Superior temporal gyrus (tissue), 1 donor: ENCODE measurements around the gene ZNF780B.
A peak's percentile ranks its signal among the peaks of the same experiment; 100 is the strongest.
"Not testable (repeated sequence)": the region's sequence is repeated elsewhere in the genome, so short reads cannot be mapped to it uniquely, and the experiment has no call there.

Experiments used
- DNase-seq: peaks from one replicate; pipeline ENCODE4 v3.0.0-alpha.2; 2016; ENCODE audit errors: extremely low spot score

Gene ZNF780B

GRCh38 chr19:40038047-40038446 is 18.0 kb downstream of the ZNF780B start:
- not testable (repeated sequence) for DNase-seq

GRCh38 chr19:40035996-40036395 is 20.0 kb downstream of the ZNF780B start:
- DNase-seq = no peak

- no peak for DNase-seq
Observed at GRCh38 chr19:40033989-40034560, 22.0 kb downstream of the ZNF780B start.

- no peak for DNase-seq
Observed at GRCh38 chr19:40026597-40026970, 29.4 kb downstream of the ZNF780B start.

GRCh38 chr19:40025938-40026596 is 30.0 kb downstream of the ZNF780B start:
- DNase-seq = no peak

- no peak for DNase-seq
Observed at GRCh38 chr19:40023969-40024368, 32.1 kb downstream of the ZNF780B start.

GRCh38 chr19:40013991-40014390 is 42.0 kb downstream of the ZNF780B start:
- DNase-seq = no peak

- no peak for DNase-seq
Observed at GRCh38 chr19:40009674-40010073, 46.4 kb downstream of the ZNF780B start.

- no peak for DNase-seq
Observed at GRCh38 chr19:40006273-40006691, 49.7 kb downstream of the ZNF780B start.

GRCh38 chr19:40005691-40006272 is 50.2 kb downstream of the ZNF780B start:
- no peak for DNase-seq

GRCh38 chr19:39998501-39998900 is 57.5 kb downstream of the ZNF780B start:
- no peak for DNase-seq

GRCh38 chr19:39997638-39998216 is 58.3 kb downstream of the ZNF780B start:
- DNase-seq = no peak

GRCh38 chr19:39996811-39997637 is 59.0 kb downstream of the ZNF780B start, which contains the start of gene ZNF546:
Gene ZNF546 (plus strand): TSS chr19:39997060. CDS start chr19:39998327, 1,267 bp downstream.
- peak; percentile 97 for DNase-seq

- peak; percentile 47 for DNase-seq
Observed at GRCh38 chr19:39996218-39996810, 59.7 kb downstream of the ZNF780B start.

- no peak for DNase-seq
Observed at GRCh38 chr19:39995794-39996193, 60.2 kb downstream of the ZNF780B start.

GRCh38 chr19:39994361-39994760 is 61.7 kb downstream of the ZNF780B start:
- DNase-seq = no peak

- no peak for DNase-seq
Observed at GRCh38 chr19:39993605-39994004, 62.4 kb downstream of the ZNF780B start.

GRCh38 chr19:39987596-39987995 is 68.4 kb downstream of the ZNF780B start:
- no peak for DNase-seq

GRCh38 chr19:39987167-39987566 is 68.9 kb downstream of the ZNF780B start:
- no peak for DNase-seq

- no peak for DNase-seq
Observed at GRCh38 chr19:39986643-39987042, 69.4 kb downstream of the ZNF780B start.

GRCh38 chr19:39983695-39984300 is 72.2 kb downstream of the ZNF780B start:
- no peak for DNase-seq
